Activated naive CD8-positive, alpha-beta T cell treated with anti-CD3 and anti-CD28 coated beads, Interleukin-2, amount 10 ng/mL, durations not matched to agents 7 days and 5 days (primary cell): ENCODE measurements around the gene CD9. TPM values are rescaled to one million over a fixed set of nuclear protein-coding genes. Genes with fewer than 3 reads are reported as not detected.
"Not testable (repeated sequence)": the region's sequence is repeated elsewhere in the genome, so short reads cannot be mapped to it uniquely, and the experiment has no call there.

Experiments
- ATAC-seq: fragments of 150-1000 bp; cut with Tn5 transposase; one replicate; pipeline ENCODE4 v1.10.0; 2021; ENCODE audit warnings: low read depth, moderate library complexity
- POLR2A ChIA-PET: fragments of 350-600 bp; sonication (Branson Sonifier 250); formaldehyde crosslinking; loops from one replicate; lab custom pipeline; 2021; ENCODE audit warnings: antibody characterized with exemption; lab: Charles Lee
- DNase-seq: peaks from one replicate; pipeline ENCODE4 v3.0.0; 2021
- H3K27ac Mint-ChIP-seq: one replicate; pipeline ENCODE4 v1.8.0; 2022; ENCODE audit warnings: mild to moderate bottlenecking, mixed read lengths
- H3K27me3 Mint-ChIP-seq: one replicate; pipeline ENCODE4 v1.8.0; 2022; ENCODE audit warnings: mild to moderate bottlenecking, moderate library complexity, mixed read lengths
- H3K36me3 Mint-ChIP-seq: one replicate; pipeline ENCODE4 v1.8.0; 2021; ENCODE audit warnings: mild to moderate bottlenecking, mixed read lengths
- H3K4me1 Mint-ChIP-seq: one replicate; pipeline ENCODE4 v1.8.0; 2021; ENCODE audit warnings: mixed read lengths
- H3K4me3 Mint-ChIP-seq: one replicate; pipeline ENCODE4 v1.8.0; 2022; ENCODE audit warnings: mild to moderate bottlenecking, moderate library complexity, mixed read lengths
- H3K9me3 Mint-ChIP-seq: one replicate; pipeline ENCODE4 v1.8.0; 2021; ENCODE audit warnings: mixed read lengths
- total RNA-seq, 2 experiments: library from RNA; stranded (reverse); gene quantifications; one replicate each; pipeline ENCODE4 v1.2.3, GENCODE V29; 2021

CD9 gene, protein sequence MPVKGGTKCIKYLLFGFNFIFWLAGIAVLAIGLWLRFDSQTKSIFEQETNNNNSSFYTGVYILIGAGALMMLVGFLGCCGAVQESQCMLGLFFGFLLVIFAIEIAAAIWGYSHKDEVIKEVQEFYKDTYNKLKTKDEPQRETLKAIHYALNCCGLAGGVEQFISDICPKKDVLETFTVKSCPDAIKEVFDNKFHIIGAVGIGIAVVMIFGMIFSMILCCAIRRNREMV
- total RNA-seq: 10 to 100 TPM in 1 of 2 experiments, 1 to 10 TPM in 1; 8.8 to 14.0 TPM

DNA sequence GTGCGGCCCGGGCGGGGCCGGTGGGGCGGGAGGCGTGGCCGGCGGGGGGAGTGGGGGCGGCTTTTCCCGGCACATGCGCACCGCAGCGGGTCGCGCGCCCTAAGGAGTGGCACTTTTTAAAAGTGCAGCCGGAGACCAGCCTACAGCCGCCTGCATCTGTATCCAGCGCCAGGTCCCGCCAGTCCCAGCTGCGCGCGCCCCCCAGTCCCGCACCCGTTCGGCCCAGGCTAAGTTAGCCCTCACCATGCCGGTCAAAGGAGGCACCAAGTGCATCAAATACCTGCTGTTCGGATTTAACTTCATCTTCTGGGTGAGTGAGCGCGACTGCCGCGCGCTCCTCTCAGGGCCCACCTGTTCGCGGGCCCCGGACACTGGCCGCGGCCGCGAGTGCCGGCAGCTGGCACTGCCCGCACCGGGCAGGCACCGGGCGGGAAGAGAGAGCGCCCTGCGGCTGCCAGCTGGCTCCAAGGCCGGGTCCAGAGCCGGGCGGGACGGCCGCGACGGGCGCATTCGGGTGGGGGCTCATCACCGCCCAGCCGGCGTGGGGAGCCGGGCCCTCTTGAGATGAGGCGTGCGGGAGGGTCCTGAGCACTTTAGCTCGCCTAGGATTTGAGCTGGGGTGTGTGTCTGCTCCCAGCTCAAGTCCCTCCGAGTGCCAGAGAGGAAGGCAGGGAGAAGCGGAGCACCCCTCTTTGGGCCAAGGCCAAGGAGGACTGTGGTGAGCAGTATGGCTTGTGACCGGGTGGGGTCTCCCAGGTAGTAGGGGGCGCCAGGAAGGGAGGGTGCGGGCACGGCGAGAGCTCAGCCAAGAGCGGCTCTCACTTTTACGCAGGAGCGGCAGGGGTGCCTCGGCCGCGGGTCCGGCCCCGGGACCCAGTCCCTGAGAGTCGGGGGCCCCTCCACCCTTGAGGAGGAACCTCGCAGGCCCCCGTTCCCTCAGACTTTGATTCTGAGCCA lies at the start of gene CD9:
TSS of gene CD9 (plus strand) at position 145 of the 957 bp plus-strand sequence. CDS start at position 245, 100 bp downstream.
- H3K27me3 Mint-ChIP-seq: peaks cover 37% of the 10 kb centered on the region
- ATAC-seq (peak; percentile 58), DNase-seq (peak; percentile 49)
- H3K4me3 Mint-ChIP-seq: peak within 1 kb of the TSS; percentile 66
- peaks cover 12% of the 10 kb centered on the region for H3K4me1 Mint-ChIP-seq
- H3K27ac Mint-ChIP-seq: peak within 1 kb of the TSS; percentile 15
- POLR2A ChIA-PET: interaction anchor here (1.0 to 1.3 kb wide), 2 partner anchors 9 to 17 kb away, joined by 3 read pairs; no protein-coding TSS in a partner anchor
- H3K9me3 Mint-ChIP-seq: no peaks in the 10 kb centered on the region
- H3K36me3 Mint-ChIP-seq: no peaks in the 10 kb centered on the region

DNA sequence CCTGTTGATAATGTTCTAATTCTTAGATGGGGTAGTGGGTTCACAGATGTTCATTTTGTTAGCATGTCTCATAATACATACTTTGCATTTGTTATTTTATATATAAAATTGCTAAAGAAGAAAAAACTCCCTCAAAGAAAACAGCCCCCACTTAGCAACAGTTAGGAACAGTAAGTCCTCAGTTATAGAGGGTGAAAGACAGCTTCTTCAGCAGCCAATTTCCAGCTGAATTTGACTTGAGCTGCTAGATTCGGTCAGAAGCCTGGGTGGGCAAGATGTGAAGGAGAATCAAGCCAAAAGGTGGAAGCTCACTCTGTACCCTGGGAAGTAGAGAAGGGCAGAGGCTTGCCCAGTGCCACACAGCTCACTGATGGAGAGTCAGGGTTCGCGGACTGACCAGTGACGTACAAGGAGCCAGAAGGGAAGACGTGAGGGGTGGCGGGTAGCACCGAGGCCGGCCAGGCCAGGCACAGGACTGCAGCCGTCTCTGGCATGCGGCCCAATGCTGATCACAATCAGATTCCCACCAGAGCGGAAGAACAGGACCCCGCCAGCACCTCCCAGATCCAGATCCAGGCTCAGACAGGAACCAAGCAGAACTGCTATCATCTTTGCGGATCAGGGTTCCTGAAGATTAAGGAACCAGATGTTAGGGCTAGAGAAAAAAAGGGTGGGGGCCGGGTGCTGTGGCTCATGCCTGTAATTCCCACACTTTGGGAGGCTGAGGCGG lies 45.3 kb upstream of the CD9 start:
- Mint-ChIP-seq H3K4me1 (peaks cover 5% of the 10 kb centered on the region), H3K9me3 (no peaks in the 10 kb centered on the region), H3K36me3 (no peaks in the 10 kb centered on the region), H3K27ac (no peak overlapping the region), H3K27me3 (peaks cover 2% of the 10 kb centered on the region), H3K4me3 (no peak overlapping the region)
- DNase-seq (no peak), ATAC-seq (no peak)
- POLR2A ChIA-PET: interaction anchor here (0.7 kb wide), 1 partner anchor 1865 kb away, joined by 7 read pairs; no protein-coding TSS in a partner anchor

- ATAC-seq: no peak
- no peak overlapping the region for H3K4me3 Mint-ChIP-seq
- no peaks in the 10 kb centered on the region for H3K9me3 Mint-ChIP-seq
- no peak for DNase-seq
- POLR2A ChIA-PET: no interaction called here
- peaks cover 5% of the 10 kb centered on the region for H3K4me1 Mint-ChIP-seq
- no peaks in the 10 kb centered on the region for H3K36me3 Mint-ChIP-seq
- H3K27me3 Mint-ChIP-seq: peaks cover 2% of the 10 kb centered on the region
- H3K27ac Mint-ChIP-seq: no peak overlapping the region
Measured at GRCh38 chr12:6157482-6157881, 42.7 kb upstream of the CD9 start.

DNA sequence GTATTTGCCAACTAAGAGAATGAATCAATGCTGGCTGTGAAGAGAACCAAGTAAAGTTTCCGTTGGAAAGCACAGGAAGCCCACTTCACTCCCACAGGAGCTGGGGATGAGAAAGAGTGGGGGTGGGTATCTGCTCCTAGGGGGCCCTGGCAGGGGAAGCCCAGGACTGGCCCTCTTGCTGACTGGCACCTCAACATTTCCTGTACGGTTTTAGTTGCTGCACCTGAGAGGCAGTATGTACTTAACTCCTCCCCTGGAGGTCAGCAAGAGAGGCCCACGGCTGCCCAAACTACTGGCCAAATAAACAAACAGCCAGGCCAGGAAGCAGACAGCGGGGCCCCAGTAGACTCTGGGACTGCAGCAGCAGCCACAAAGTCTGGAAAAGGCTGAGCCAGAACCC lies 41.9 kb upstream of the CD9 start:
- Mint-ChIP-seq H3K9me3 (no peaks in the 10 kb centered on the region), H3K4me3 (no peak overlapping the region), H3K27me3 (peaks cover 2% of the 10 kb centered on the region), H3K27ac (no peak overlapping the region), H3K36me3 (no peaks in the 10 kb centered on the region), H3K4me1 (peaks cover 5% of the 10 kb centered on the region)
- DNase-seq: no peak
- POLR2A ChIA-PET: no interaction called here
- no peak for ATAC-seq

- POLR2A ChIA-PET: no interaction called here
- Mint-ChIP-seq H3K27me3 (peaks cover 2% of the 10 kb centered on the region), H3K36me3 (no peaks in the 10 kb centered on the region), H3K27ac (no peak overlapping the region), H3K9me3 (no peaks in the 10 kb centered on the region), H3K4me3 (no peak overlapping the region), H3K4me1 (peaks cover 5% of the 10 kb centered on the region)
- no peak for DNase-seq
- ATAC-seq: no peak
Measured at GRCh38 chr12:6158749-6159148, 41.5 kb upstream of the CD9 start.

DNA sequence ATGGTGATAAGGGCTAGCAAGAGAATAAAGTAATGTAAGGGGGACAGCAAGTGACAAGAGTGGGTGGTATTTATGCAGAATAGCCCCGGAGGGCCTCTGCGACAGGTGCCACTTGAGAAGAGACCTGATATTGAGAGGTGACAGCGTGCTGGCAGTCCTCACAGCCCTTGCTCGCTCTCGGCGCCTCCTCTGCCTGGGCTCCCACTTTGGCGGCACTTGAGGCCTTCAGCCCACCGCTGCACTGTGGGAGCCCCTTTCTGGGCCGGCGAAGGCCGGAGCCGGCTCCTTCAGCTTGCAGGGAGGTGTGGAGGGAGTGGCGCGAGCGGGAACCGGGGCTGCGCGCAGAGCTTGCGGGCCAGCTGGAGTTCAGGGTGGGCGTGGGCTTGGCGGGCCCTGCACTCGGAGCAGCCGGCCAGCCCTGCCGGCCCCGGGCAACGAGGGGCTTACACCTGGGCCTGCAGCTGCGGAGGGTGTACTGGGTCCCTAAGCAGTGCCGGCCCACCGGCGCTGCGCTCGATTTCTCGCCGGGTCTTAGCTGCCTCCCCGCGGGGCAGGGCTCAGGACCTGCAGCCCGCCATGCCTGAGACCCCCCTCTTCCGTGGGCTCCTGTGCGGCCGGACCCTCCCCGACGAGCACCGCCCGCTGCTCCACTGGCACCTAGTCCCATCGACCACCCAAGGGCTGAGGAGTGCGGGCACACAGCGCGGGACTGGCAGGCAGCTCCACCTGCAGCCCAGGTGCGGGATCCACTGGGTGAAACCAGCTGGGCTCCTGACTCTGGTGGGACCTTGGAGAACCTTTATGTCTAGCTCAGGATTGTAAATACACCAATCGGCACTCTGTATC lies 40.8 kb upstream of the CD9 start:
- ATAC-seq, H3K9me3 Mint-ChIP-seq, H3K36me3 Mint-ChIP-seq, H3K27ac Mint-ChIP-seq, H3K4me3 Mint-ChIP-seq, H3K27me3 Mint-ChIP-seq, DNase-seq, POLR2A ChIA-PET, H3K4me1 Mint-ChIP-seq: not testable (repeated sequence)

GRCh38 chr12:6160049-6160649 lies 40.1 kb upstream of the CD9 start:
- H3K27me3 Mint-ChIP-seq, DNase-seq, H3K27ac Mint-ChIP-seq, ATAC-seq, H3K4me3 Mint-ChIP-seq, H3K4me1 Mint-ChIP-seq, H3K36me3 Mint-ChIP-seq, H3K9me3 Mint-ChIP-seq: not testable (repeated sequence)
- POLR2A ChIA-PET: interaction anchor here (0.6 kb wide), 1 partner anchor 47 kb away, joined by 3 read pairs; no protein-coding TSS in a partner anchor

GRCh38 chr12:6161124-6161882 lies 38.9 kb upstream of the CD9 start:
- DNase-seq (no peak), ATAC-seq (no peak)
- Mint-ChIP-seq H3K9me3 (no peaks in the 10 kb centered on the region), H3K4me1 (peaks cover 5% of the 10 kb centered on the region), H3K36me3 (no peaks in the 10 kb centered on the region), H3K4me3 (no peak overlapping the region), H3K27ac (no peak overlapping the region), H3K27me3 (no peaks in the 10 kb centered on the region)
- POLR2A ChIA-PET: interaction anchor here (0.6 kb wide), 1 partner anchor 16 kb away, joined by 3 read pairs; no protein-coding TSS in a partner anchor

- no peaks in the 10 kb centered on the region for H3K27me3 Mint-ChIP-seq
- ATAC-seq: no peak
- H3K4me1 Mint-ChIP-seq: peaks cover 20% of the 10 kb centered on the region
- no peaks in the 10 kb centered on the region for H3K9me3 Mint-ChIP-seq
- H3K36me3 Mint-ChIP-seq: no peaks in the 10 kb centered on the region
- H3K27ac Mint-ChIP-seq: no peak overlapping the region
- no peak for DNase-seq
- no peak overlapping the region for H3K4me3 Mint-ChIP-seq
- POLR2A ChIA-PET: no interaction called here
Measured at GRCh38 chr12:6163416-6164060, 36.7 kb upstream of the CD9 start.

- no peak for DNase-seq
- Mint-ChIP-seq H3K4me3 (no peak overlapping the region), H3K27ac (no peak overlapping the region), H3K9me3 (no peaks in the 10 kb centered on the region), H3K4me1 (peaks cover 24% of the 10 kb centered on the region), H3K27me3 (peaks cover 3% of the 10 kb centered on the region), H3K36me3 (no peaks in the 10 kb centered on the region)
- no peak for ATAC-seq
- POLR2A ChIA-PET: no interaction called here
Measured at GRCh38 chr12:6165395-6165794, 34.8 kb upstream of the CD9 start.

DNA sequence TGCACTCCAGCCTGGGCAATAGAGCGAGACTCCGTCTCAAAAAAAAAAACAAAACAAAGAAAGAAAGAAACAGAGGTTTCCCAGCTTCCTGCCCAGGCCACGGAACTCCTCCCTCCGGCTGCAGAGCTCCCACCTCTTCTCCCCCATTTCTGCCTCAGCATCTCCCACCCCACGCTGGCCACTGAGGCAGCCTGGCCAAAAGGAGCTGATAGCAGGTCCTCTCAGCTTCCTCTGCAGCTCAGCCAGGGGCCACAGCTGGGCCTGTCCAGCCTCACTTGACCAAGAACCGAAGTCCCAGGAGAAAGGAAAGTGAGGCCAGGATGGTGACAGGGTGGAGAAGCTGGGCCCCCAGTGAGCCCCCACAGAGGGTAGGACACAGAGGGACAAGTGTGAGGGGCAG lies 33.4 kb upstream of the CD9 start:
- POLR2A ChIA-PET: interaction anchor here (1.6 kb wide), 1 partner anchor 16 kb away, joined by 4 read pairs; no protein-coding TSS in a partner anchor
- Mint-ChIP-seq H3K4me1 (peaks cover 24% of the 10 kb centered on the region), H3K27me3 (peaks cover 3% of the 10 kb centered on the region), H3K36me3 (no peaks in the 10 kb centered on the region), H3K9me3 (no peaks in the 10 kb centered on the region), H3K4me3 (peak overlapping the region; percentile 11), H3K27ac (peak overlapping the region; percentile 78)
- ATAC-seq (no peak), DNase-seq (no peak)
